ENCODE data around the gene OR2AE1. TPM values are rescaled to one million over a fixed set of nuclear protein-coding genes. Genes with fewer than 3 reads are reported as not detected.
A peak's percentile ranks its signal among the peaks of the same experiment; 100 is the strongest.

Gene OR2AE1
- total and polyA plus RNA-seq, 9 of the 15 experiments (the other 6 are each of a cell fraction or from before 2014, with no cell fraction given), result 0.27 TPM; not detected in 8

- TF ChIP-seq ZBTB40 (IDR thresholded peaks at IDR 0.05), result no peak
- TF ChIP-seq ZBTB40 (CRISPR knock-in tag; IDR thresholded peaks at IDR 0.05), result no peak
- TF ChIP-seq HNRNPK (IDR thresholded peaks at IDR 0.05; ENCODE audit: low read depth, low read length, poor library complexity, severe bottlenecking), result no peak
- no peak for TF ChIP-seq NR3C1 (CRISPR knock-in tag; IDR thresholded peaks at IDR 0.05)
- TF ChIP-seq ZNF766 (CRISPR knock-in tag; conservative IDR thresholded peaks at IDR 0.05), result peak; percentile 54; the same call in 1 of the 2 replicates
- no peak for TF ChIP-seq ZNF134 (CRISPR knock-in tag; conservative IDR thresholded peaks at IDR 0.05)
- TF ChIP-seq U2AF1 (optimal IDR thresholded peaks at IDR 0.05; ENCODE audit: low read depth, low read length), result no peak
- peak; percentile 97 for TF ChIP-seq MEIS2 (IDR thresholded peaks at IDR 0.05; ENCODE audit: partially characterized antibody)
- TF ChIP-seq ZNF639 (CRISPR knock-in tag; conservative IDR thresholded peaks at IDR 0.05 in 1 of 2, IDR thresholded peaks at IDR 0.05 in 1 of 2), result 0 out of 4 replicates have a peak, but pooled peaks of 1 of the 2 experiments have one; percentile 37
- no peak for TF ChIP-seq HMGN3 (IDR thresholded peaks at IDR 0.05; ENCODE audit: borderline replicate concordance, extremely low read depth, insufficient read length, low read depth, low read length)
- TF ChIP-seq ZNF239 (CRISPR knock-in tag; IDR thresholded peaks at IDR 0.05), result no peak
- 0 out of 2 replicates have a peak, but pooled peaks have one; percentile 13 for TF ChIP-seq STAT5A (IDR thresholded peaks at IDR 0.05; ENCODE audit: borderline replicate concordance, low read length)
- TF ChIP-seq PYGO2 (tag; IDR thresholded peaks at IDR 0.05), result 0 out of 2 replicates have a peak, but pooled peaks have one; percentile 43
- no peak for TF ChIP-seq IRF2 (CRISPR knock-in tag; IDR thresholded peaks at IDR 0.05)
- TF ChIP-seq SRSF1 (IDR thresholded peaks at IDR 0.05; ENCODE audit: low read depth, low read length), result no peak
- no peak for TF ChIP-seq ZFP91 (CRISPR knock-in tag; IDR thresholded peaks at IDR 0.05)
- no peak for TF ChIP-seq CC2D1A (IDR thresholded peaks at IDR 0.05)
These were observed 4.5 kb upstream of the OR2AE1 start (continued) for GRCh38 chr7:99881370-99881769.

Measured in K562 (cell line).